Liver (tissue), 3 donors: ENCODE data around the gene ARTN.

Source experiments
- EGR1 ChIP-seq, 2 donors: IDR thresholded peaks; 2 replicates each; pipeline ENCODE4 v1.6.1; 2016 to 2018; ENCODE audit warnings: antibody characterized with exemption in 2 of 2, low read depth in 2 of 2
- GABPA ChIP-seq, 2 donors: IDR thresholded peaks in 1 of 2; conservative IDR thresholded peaks in 1 of 2; 2 replicates each; pipeline ENCODE4 v1.6.1; 2016; ENCODE audit warnings: antibody characterized with exemption in 2 of 2, mild to moderate bottlenecking in 1 of 2, moderate library complexity in 1 of 2
- HNF4G ChIP-seq: IDR thresholded peaks from 2 replicates; pipeline ENCODE4 v1.6.1; 2016; ENCODE audit warnings: antibody characterized with exemption
- JUND ChIP-seq, 2 donors: IDR thresholded peaks; 2 replicates each; pipeline ENCODE4 v1.6.1; 2016; ENCODE audit warnings: antibody characterized with exemption in 2 of 2
- RAD21 ChIP-seq, 2 donors: IDR thresholded peaks; 2 replicates each; pipeline ENCODE4 v1.6.1; 2016; ENCODE audit warnings: antibody characterized with exemption in 2 of 2, mild to moderate bottlenecking in 2 of 2
- REST ChIP-seq: IDR thresholded peaks from 2 replicates; pipeline ENCODE4 v1.6.1; 2016; ENCODE audit warnings: antibody characterized with exemption, mild to moderate bottlenecking
- RXRA ChIP-seq, 2 donors: IDR thresholded peaks; 2 replicates each; pipeline ENCODE4 v1.6.1; 2017 to 2018; ENCODE audit warnings: antibody characterized with exemption in 2 of 2, mild to moderate bottlenecking in 1 of 2
- SP1 ChIP-seq: IDR thresholded peaks from 2 replicates; pipeline ENCODE4 v1.6.1; 2018; ENCODE audit warnings: antibody characterized with exemption, mild to moderate bottlenecking
- TAF1 ChIP-seq: conservative IDR thresholded peaks from 2 replicates; pipeline ENCODE4 v1.6.1; 2016; ENCODE audit warnings: antibody characterized with exemption, mild to moderate bottlenecking
- YY1 ChIP-seq: IDR thresholded peaks from 2 replicates; pipeline ENCODE4 v1.6.1; 2016; ENCODE audit warnings: antibody characterized with exemption, mild to moderate bottlenecking
- ZBTB33 ChIP-seq: IDR thresholded peaks from 2 replicates; pipeline ENCODE4 v1.6.1; 2016; ENCODE audit warnings: antibody characterized with exemption
- TF ChIP-seq, protein P1 (sequence below): fragments of 150-350 bp; IDR thresholded peaks from 2 replicates; pipeline ENCODE4 v1.5.1; 2017; ENCODE audit warnings: improper control_type of control experiment, low read depth, low read length; ENCODE audit not compliant: missing input control
- TF ChIP-seq, protein P2 (sequence below): IDR thresholded peaks from 2 replicates; pipeline ENCODE4 v1.6.1; 2016; ENCODE audit warnings: antibody characterized with exemption
- donor health status: healthy.
- donor health status: healthy.

DNA sequence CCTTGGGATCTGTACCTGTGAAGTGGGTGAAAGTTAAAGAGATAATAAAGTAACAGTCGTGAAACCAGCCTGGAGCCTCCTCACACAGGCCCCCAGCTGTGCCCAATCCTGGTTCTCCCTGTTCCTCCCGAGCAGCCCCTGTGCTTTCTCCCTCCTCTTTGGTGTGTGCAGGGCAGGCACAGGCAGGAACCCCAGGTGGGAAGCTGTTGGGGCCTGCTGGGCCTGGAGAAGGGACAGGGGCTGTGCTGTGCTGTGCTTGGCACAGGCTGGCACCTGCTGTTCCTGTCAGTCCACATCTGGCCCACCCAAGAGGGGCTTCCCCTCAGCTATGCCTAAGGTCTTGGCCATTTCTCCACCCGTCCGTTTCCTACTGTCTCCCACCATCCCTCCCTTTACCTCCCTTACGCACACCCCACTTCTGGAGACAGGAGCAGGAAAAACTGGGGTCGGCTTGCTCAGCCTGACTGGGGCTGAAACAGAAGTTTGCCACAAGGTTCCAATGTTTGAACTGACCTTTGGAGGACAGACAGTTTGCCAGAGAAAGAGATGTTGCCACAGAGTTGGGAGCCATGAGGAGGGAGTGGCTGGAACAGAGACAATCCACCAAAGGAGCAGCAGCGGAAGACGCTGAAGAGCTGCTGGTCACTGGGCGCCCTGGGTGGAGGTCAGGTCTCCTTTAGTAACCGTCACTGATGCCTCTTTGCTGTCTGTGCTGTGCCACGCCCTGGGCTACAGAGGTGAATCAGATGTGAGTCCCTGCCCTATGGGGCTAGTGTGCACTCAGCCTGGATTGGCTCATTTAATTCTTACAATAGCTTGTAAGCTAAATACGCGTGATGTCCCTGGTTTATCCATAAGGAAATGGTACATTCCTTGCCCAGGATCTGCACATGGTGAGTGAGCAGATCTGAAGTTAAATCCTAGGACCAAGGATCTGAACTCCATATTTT lies 18.8 kb upstream of the ARTN start:
- TF ChIP-seq, protein P1, sequence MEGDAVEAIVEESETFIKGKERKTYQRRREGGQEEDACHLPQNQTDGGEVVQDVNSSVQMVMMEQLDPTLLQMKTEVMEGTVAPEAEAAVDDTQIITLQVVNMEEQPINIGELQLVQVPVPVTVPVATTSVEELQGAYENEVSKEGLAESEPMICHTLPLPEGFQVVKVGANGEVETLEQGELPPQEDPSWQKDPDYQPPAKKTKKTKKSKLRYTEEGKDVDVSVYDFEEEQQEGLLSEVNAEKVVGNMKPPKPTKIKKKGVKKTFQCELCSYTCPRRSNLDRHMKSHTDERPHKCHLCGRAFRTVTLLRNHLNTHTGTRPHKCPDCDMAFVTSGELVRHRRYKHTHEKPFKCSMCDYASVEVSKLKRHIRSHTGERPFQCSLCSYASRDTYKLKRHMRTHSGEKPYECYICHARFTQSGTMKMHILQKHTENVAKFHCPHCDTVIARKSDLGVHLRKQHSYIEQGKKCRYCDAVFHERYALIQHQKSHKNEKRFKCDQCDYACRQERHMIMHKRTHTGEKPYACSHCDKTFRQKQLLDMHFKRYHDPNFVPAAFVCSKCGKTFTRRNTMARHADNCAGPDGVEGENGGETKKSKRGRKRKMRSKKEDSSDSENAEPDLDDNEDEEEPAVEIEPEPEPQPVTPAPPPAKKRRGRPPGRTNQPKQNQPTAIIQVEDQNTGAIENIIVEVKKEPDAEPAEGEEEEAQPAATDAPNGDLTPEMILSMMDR: no peak
- TF ChIP-seq GABPA (IDR thresholded peaks at IDR 0.05 in 1 of 2, conservative IDR thresholded peaks at IDR 0.05 in 1 of 2) (no peak), SP1 (no peak), JUND (IDR thresholded peaks at IDR 0.05) (no peak), TAF1 (no peak), RAD21 (IDR thresholded peaks at IDR 0.05) (no peak), ZBTB33 (no peak), EGR1 (IDR thresholded peaks at IDR 0.05; ENCODE audit: low read depth in 2 of 2) (no peak), YY1 (no peak), REST (no peak), HNF4G (no peak), RXRA (IDR thresholded peaks at IDR 0.05) (no peak)
- TF ChIP-seq, protein P2, sequence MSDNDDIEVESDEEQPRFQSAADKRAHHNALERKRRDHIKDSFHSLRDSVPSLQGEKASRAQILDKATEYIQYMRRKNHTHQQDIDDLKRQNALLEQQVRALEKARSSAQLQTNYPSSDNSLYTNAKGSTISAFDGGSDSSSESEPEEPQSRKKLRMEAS: no peak
